Measurements from ENCODE around the gene DNAH12.
A peak's percentile ranks its signal among the peaks of the same experiment; 100 is the strongest.

Gene DNAH12

GRCh38 chr3:57544181-57545125, at the start of gene DNAH12:
DNAH12 (minus strand) TSS chr3:57544344; CDS start chr3:57542870, 1,474 bp downstream.
- peak in 1 of 2 experiments; percentile 13 for DNase-seq

GRCh38 chr3:57592306-57592705, 48.2 kb upstream of the DNAH12 start:
- DNase-seq: no peak

- DNase-seq: no peak
Measured at GRCh38 chr3:57587905-57588304, 43.8 kb upstream of the DNAH12 start.

- DNase-seq: peak in 1 of 2 experiments; percentile 18
Measured at GRCh38 chr3:57586778-57587177, 42.6 kb upstream of the DNAH12 start.

GRCh38 chr3:57583544-57583943, 39.4 kb upstream of the DNAH12 start:
- no peak for DNase-seq

GRCh38 chr3:57582474-57583168, 38.5 kb upstream of the DNAH12 start:
- no peak for DNase-seq

- DNase-seq: no peak
Measured at GRCh38 chr3:57577801-57578200, 33.7 kb upstream of the DNAH12 start.

- no peak for DNase-seq
Measured at GRCh38 chr3:57575966-57576626, 32.0 kb upstream of the DNAH12 start.

- no peak for DNase-seq
Measured at GRCh38 chr3:57572096-57572495, 28.0 kb upstream of the DNAH12 start.

GRCh38 chr3:57570878-57571277, 26.7 kb upstream of the DNAH12 start:
- DNase-seq: no peak

- no peak for DNase-seq
Measured at GRCh38 chr3:57569859-57570450, 25.8 kb upstream of the DNAH12 start.

GRCh38 chr3:57559526-57559925, 15.4 kb upstream of the DNAH12 start:
- no peak for DNase-seq

GRCh38 chr3:57557085-57557537, 13.0 kb upstream of the DNAH12 start:
- DNase-seq: peak; percentile 37 to 51

GRCh38 chr3:57556459-57557084, 12.4 kb upstream of the DNAH12 start:
- DNase-seq: peak; percentile 34 to 41

GRCh38 chr3:57555738-57556458, 11.8 kb upstream of the DNAH12 start, which contains the start of gene PDE12:
PDE12 (plus strand) TSS chr3:57556274; CDS start chr3:57556380, 106 bp downstream.
- peak; percentile 83 to 87 for DNase-seq

- DNase-seq: no peak
Measured at GRCh38 chr3:57555306-57555705, 11.2 kb upstream of the DNAH12 start.

GRCh38 chr3:57546616-57547015, 2.5 kb upstream of the DNAH12 start:
- DNase-seq: no peak

GRCh38 chr3:57545636-57546268, 1.6 kb upstream of the DNAH12 start:
- DNase-seq: no peak

- no peak for DNase-seq
Measured at GRCh38 chr3:57538465-57538864, 5.7 kb downstream of the DNAH12 start.

GRCh38 chr3:57530071-57530608, 14.0 kb downstream of the DNAH12 start:
- DNase-seq: no peak
